ENCODE results near the gene TAB2. TPM values are rescaled to one million over a fixed set of nuclear protein-coding genes. Genes with fewer than 3 reads are reported as not detected.

Gene TAB2
- total RNA-seq, 4 donors from 2014 or later, result 49.8 to 81.8 (median 74.1) TPM

Other genes with a start within 250 kb of the TAB2 start
- 1 to 10 TPM; 1.0 to 6.0 (median 3.4) TPM for gene SUMO4, start 82.5 kb downstream of the TAB2 start, total RNA-seq
- 1 to 10 TPM in 1 of 4 donors, under 1 TPM in 3; 0.23 to 4.7 (median 0.46) TPM for gene ZC3H12D, start 167.3 kb downstream of the TAB2 start, total RNA-seq
- gene PPIL4, start 228.3 kb downstream of the TAB2 start, total RNA-seq, result 10 to 100 TPM; 15.6 to 39.9 (median 19.0) TPM
- 10 to 100 TPM; 24.9 to 43.8 (median 34.4) TPM for gene GINM1, start 248.7 kb downstream of the TAB2 start, total RNA-seq

Measured in suprapubic skin (tissue), 4 donors.